Measurements from ENCODE around the gene DNAH10.

- no peak for TF ChIP-seq CTCF (conservative IDR thresholded peaks at IDR 0.05; ENCODE audit: low read length)
- no peak for TF ChIP-seq EZH2phosphoT487 (IDR thresholded peaks at IDR 0.05; ENCODE audit: borderline replicate concordance)
These were observed 178.9 kb downstream of the DNAH10 start for GRCh38 chr12:123941000-123941399.

Data from Loucy (cell line).